HG02763 (cell line): ENCODE data around the gene DNAH17.

Experiments
- ATAC-seq: cut with Tn5 transposase; IDR thresholded peaks from one replicate; pipeline ENCODE4 v1.9.1; 2021; ENCODE audit warnings: mild to moderate bottlenecking, moderate library complexity; ENCODE audit not compliant: unreplicated experiment

The DNAH17 gene

GRCh38 chr17:78607038-78607437, 29.8 kb upstream of the DNAH17 start:
- ATAC-seq: no peak

- ATAC-seq: no peak
Observed at GRCh38 chr17:78605886-78606285, 28.7 kb upstream of the DNAH17 start.

GRCh38 chr17:78605429-78605828, 28.2 kb upstream of the DNAH17 start:
- no peak for ATAC-seq

GRCh38 chr17:78602246-78602645, 25.1 kb upstream of the DNAH17 start:
- ATAC-seq: no peak

- ATAC-seq: no peak
Observed at GRCh38 chr17:78601577-78602190, 24.5 kb upstream of the DNAH17 start.

- ATAC-seq: no peak
Observed at GRCh38 chr17:78600181-78600721, 23.1 kb upstream of the DNAH17 start.

GRCh38 chr17:78599419-78599818, 22.2 kb upstream of the DNAH17 start:
- no peak for ATAC-seq

- no peak for ATAC-seq
Observed at GRCh38 chr17:78598013-78598471, 20.8 kb upstream of the DNAH17 start.

- ATAC-seq: no peak
Observed at GRCh38 chr17:78596871-78597764, 19.9 kb upstream of the DNAH17 start.

GRCh38 chr17:78595135-78595810, 18.1 kb upstream of the DNAH17 start:
- no peak for ATAC-seq

- ATAC-seq: no peak
Observed at GRCh38 chr17:78592991-78593329, 15.8 kb upstream of the DNAH17 start.

- no peak for ATAC-seq
Observed at GRCh38 chr17:78591263-78591671, 14.1 kb upstream of the DNAH17 start.

- ATAC-seq: no peak
Observed at GRCh38 chr17:78589885-78590284, 12.7 kb upstream of the DNAH17 start.

- ATAC-seq: no peak
Observed at GRCh38 chr17:78589031-78589675, 12.0 kb upstream of the DNAH17 start.

- no peak for ATAC-seq
Observed at GRCh38 chr17:78588258-78589030, 11.2 kb upstream of the DNAH17 start.

GRCh38 chr17:78585006-78585630, 7.9 kb upstream of the DNAH17 start:
- ATAC-seq: no peak

- no peak for ATAC-seq
Observed at GRCh38 chr17:78583091-78583490, 5.9 kb upstream of the DNAH17 start.

GRCh38 chr17:78581304-78581703, 4.1 kb upstream of the DNAH17 start:
- ATAC-seq: no peak

GRCh38 chr17:78580277-78580804, 3.1 kb upstream of the DNAH17 start:
- ATAC-seq: no peak
